ENCODE results near the gene ACSL5. TPM values are rescaled to one million over a fixed set of nuclear protein-coding genes. Genes with fewer than 3 reads are reported as not detected.

Gene ACSL5
- total RNA-seq, 1 donor from 2014 or later = not detected

GRCh38 chr10:112389271-112389822 is 15.4 kb downstream of the ACSL5 start:
- H3F3A ChIP-seq (ENCODE audit: low read depth) = no peaks in the 10 kb centered on the region
- no peak overlapping the region for H3K4me2 ChIP-seq
- DNase-seq (ENCODE audit: low spot score) = no peak
- no peak overlapping the region for H3K27ac ChIP-seq
- Mint-ChIP-seq H3K4me1 (peaks cover 14% of the 10 kb centered on the region), H3K9me3 (no peaks in the 10 kb centered on the region), H3K36me3 (no peaks in the 10 kb centered on the region), H3K27ac (no peak overlapping the region), H3K27me3 (ENCODE audit: insufficient read depth, low read depth) (peaks cover 2% of the 10 kb centered on the region), H3K4me3 (no peak overlapping the region)
- no peak overlapping the region for H2AFZ ChIP-seq (replicated peaks)
- H3K9me3 ChIP-seq (ENCODE audit: low read depth) = no peaks in the 10 kb centered on the region
- no peaks in the 10 kb centered on the region for H3K27me3 ChIP-seq
- H4K20me1 ChIP-seq (ENCODE audit: low read depth) = no peaks in the 10 kb centered on the region
- no peak overlapping the region for H3K4me3 ChIP-seq
- no peak for TF ChIP-seq EZH2 (IDR thresholded peaks at IDR 0.05)
- no peak for TF ChIP-seq CTCF (IDR thresholded peaks at IDR 0.05)
- TF ChIP-seq EZH2phosphoT487 (IDR thresholded peaks at IDR 0.05) = no peak
- H3K79me2 ChIP-seq (ENCODE audit: low read depth) = no peaks in the 10 kb centered on the region
- H3K9ac ChIP-seq = no peak overlapping the region
- no peaks in the 10 kb centered on the region for H3K36me3 ChIP-seq
- H3K4me1 ChIP-seq = no peaks in the 10 kb centered on the region

- no peaks in the 10 kb centered on the region for H3F3A ChIP-seq (ENCODE audit: low read depth)
- Mint-ChIP-seq H3K27me3 (ENCODE audit: insufficient read depth, low read depth) (peaks cover 2% of the 10 kb centered on the region), H3K4me3 (no peak overlapping the region), H3K36me3 (no peaks in the 10 kb centered on the region), H3K9me3 (no peaks in the 10 kb centered on the region), H3K4me1 (peaks cover 14% of the 10 kb centered on the region), H3K27ac (no peak overlapping the region)
- DNase-seq (ENCODE audit: low spot score) = no peak
- TF ChIP-seq CTCF (IDR thresholded peaks at IDR 0.05) (no peak), EZH2 (IDR thresholded peaks at IDR 0.05) (no peak), EZH2phosphoT487 (IDR thresholded peaks at IDR 0.05) (no peak)
- H4K20me1 ChIP-seq (ENCODE audit: low read depth) = no peaks in the 10 kb centered on the region
- no peak overlapping the region for H2AFZ ChIP-seq (replicated peaks)
- H3K27me3 ChIP-seq = no peaks in the 10 kb centered on the region
- H3K4me1 ChIP-seq = no peaks in the 10 kb centered on the region
- no peak overlapping the region for H3K27ac ChIP-seq
- no peaks in the 10 kb centered on the region for H3K79me2 ChIP-seq (ENCODE audit: low read depth)
- H3K9me3 ChIP-seq (ENCODE audit: low read depth) = no peaks in the 10 kb centered on the region
- no peak overlapping the region for H3K4me2 ChIP-seq
- H3K4me3 ChIP-seq = no peak overlapping the region
- no peaks in the 10 kb centered on the region for H3K36me3 ChIP-seq
- H3K9ac ChIP-seq = no peak overlapping the region
These were observed 16.3 kb downstream of the ACSL5 start for GRCh38 chr10:112390125-112390703.

- Histone ChIP-seq H3K9me3 (ENCODE audit: low read depth) (no peaks in the 10 kb centered on the region), H3K36me3 (no peaks in the 10 kb centered on the region), H3K27ac (no peak overlapping the region), H3K4me2 (no peak overlapping the region), H3F3A (ENCODE audit: low read depth) (no peaks in the 10 kb centered on the region), H4K20me1 (ENCODE audit: low read depth) (no peaks in the 10 kb centered on the region), H2AFZ (replicated peaks) (no peak overlapping the region), H3K27me3 (no peaks in the 10 kb centered on the region), H3K4me1 (no peaks in the 10 kb centered on the region), H3K4me3 (no peak overlapping the region), H3K9ac (no peak overlapping the region), H3K79me2 (ENCODE audit: low read depth) (no peaks in the 10 kb centered on the region)
- no peak for DNase-seq (ENCODE audit: low spot score)
- Mint-ChIP-seq H3K27ac (no peak overlapping the region), H3K9me3 (no peaks in the 10 kb centered on the region), H3K27me3 (ENCODE audit: insufficient read depth, low read depth) (peaks cover 2% of the 10 kb centered on the region), H3K4me3 (no peak overlapping the region), H3K36me3 (no peaks in the 10 kb centered on the region), H3K4me1 (peaks cover 14% of the 10 kb centered on the region)
- no peak for TF ChIP-seq EZH2 (IDR thresholded peaks at IDR 0.05)
- no peak for TF ChIP-seq EZH2phosphoT487 (IDR thresholded peaks at IDR 0.05)
- TF ChIP-seq CTCF (IDR thresholded peaks at IDR 0.05) = no peak
These were observed 19.4 kb downstream of the ACSL5 start for GRCh38 chr10:112393341-112393740.

All from neural progenitor cell (in vitro differentiated cells).